ENCODE results near the gene GBE1.

GBE1 gene

GRCh38 chr3:81485444-81485865 is 276.0 kb downstream of the GBE1 start:
- TF ChIP-seq CTCF (conservative IDR thresholded peaks at IDR 0.05; ENCODE audit: low read depth, low read length), result no peak
- DNase-seq (ENCODE audit: low read depth), result no peak
- no peak overlapping the region for H3K4me3 ChIP-seq (ENCODE audit: low read length)

GRCh38 chr3:81484520-81484919 is 276.9 kb downstream of the GBE1 start:
- DNase-seq (ENCODE audit: low read depth), result no peak
- TF ChIP-seq CTCF (conservative IDR thresholded peaks at IDR 0.05; ENCODE audit: low read depth, low read length), result no peak
- H3K4me3 ChIP-seq (ENCODE audit: low read length), result no peak overlapping the region

GRCh38 chr3:81483046-81483445 is 278.4 kb downstream of the GBE1 start:
- TF ChIP-seq CTCF (conservative IDR thresholded peaks at IDR 0.05; ENCODE audit: low read depth, low read length), result no peak
- no peak overlapping the region for H3K4me3 ChIP-seq (ENCODE audit: low read length)
- no peak for DNase-seq (ENCODE audit: low read depth)

GRCh38 chr3:81477740-81478139 is 283.7 kb downstream of the GBE1 start:
- H3K4me3 ChIP-seq (ENCODE audit: low read length), result no peak overlapping the region
- TF ChIP-seq CTCF (conservative IDR thresholded peaks at IDR 0.05; ENCODE audit: low read depth, low read length), result no peak
- no peak for DNase-seq (ENCODE audit: low read depth)

GRCh38 chr3:81476692-81477091 is 284.8 kb downstream of the GBE1 start:
- no peak for TF ChIP-seq CTCF (conservative IDR thresholded peaks at IDR 0.05; ENCODE audit: low read depth, low read length)
- no peak for DNase-seq (ENCODE audit: low read depth)
- H3K4me3 ChIP-seq (ENCODE audit: low read length), result no peak overlapping the region

- no peak for DNase-seq (ENCODE audit: low read depth)
- no peak for TF ChIP-seq CTCF (conservative IDR thresholded peaks at IDR 0.05; ENCODE audit: low read depth, low read length)
- no peak overlapping the region for H3K4me3 ChIP-seq (ENCODE audit: low read length)
These were observed 288.7 kb downstream of the GBE1 start for GRCh38 chr3:81472600-81473362.

Data from retinal pigment epithelial cell (primary cell).